Measurements from ENCODE around the gene IQCE. TPM values are rescaled to one million over a fixed set of nuclear protein-coding genes. Genes with fewer than 3 reads are reported as not detected.

IQCE gene
- total RNA-seq, 4 donors from 2014 or later = 9.7 to 23.5 (median 15.6) TPM

DNA sequence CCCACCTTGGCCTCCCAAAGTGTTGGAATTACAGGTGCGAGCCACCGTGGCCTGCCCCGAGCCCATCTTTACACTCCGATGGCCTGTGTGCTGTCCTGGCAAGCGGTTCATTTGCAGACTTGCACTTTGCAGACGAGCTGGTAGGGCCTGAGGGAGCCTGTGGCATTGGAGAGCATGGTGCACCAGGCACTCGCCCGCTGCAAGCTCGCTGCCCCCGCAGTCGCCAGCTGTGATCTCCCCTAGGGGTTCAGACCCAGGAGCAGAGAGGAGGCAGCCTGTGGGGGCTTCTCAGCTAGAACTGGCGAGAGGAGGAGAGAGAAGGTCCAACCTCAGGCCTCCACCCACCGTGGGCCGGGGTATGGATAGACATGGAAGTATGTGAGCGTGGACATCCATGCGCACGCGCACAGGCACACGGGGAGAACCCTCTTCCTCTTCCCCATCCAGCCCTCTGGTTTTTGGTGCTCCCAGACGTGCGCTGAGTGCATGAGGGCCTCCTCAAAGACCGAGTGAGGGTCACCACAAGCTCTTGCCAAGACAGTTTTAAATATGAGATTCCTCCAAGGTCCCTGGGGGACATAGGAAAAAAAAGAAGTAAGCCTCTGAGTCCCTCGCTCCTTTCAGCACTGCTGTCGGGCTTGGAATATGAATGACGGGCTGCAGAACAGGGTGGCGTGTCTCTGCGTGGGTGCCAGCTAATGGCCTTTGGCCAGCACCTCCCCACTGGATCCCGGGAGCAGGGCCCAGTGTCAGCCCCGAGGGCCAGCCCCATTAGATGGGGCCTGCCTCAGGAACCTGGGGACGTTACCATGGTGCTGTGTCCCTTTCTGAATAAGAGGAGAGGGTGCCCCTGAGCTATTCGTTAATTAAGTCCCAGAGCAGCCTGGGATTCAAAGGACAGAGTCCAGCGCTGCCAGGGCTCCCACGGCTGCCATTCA lies 57.9 kb downstream of the IQCE start:
- 61 to 90% methylated on average over 12 to 16 of the region's 33 CpGs for WGBS, 2 donors (ENCODE audit: low coverage in 1 of 2)
- no peaks in the 10 kb centered on the region for H3K36me3 ChIP-seq
- no peak overlapping the region for H3K4me3 ChIP-seq
- H3K27me3 ChIP-seq = no peaks in the 10 kb centered on the region
- peaks cover 4 to 70% (median 12%) of the 10 kb centered on the region in 3 donors for H3K4me1 ChIP-seq
- H3K9me3 ChIP-seq = no peaks in the 10 kb centered on the region
- ATAC-seq = no peak
- H3K27ac ChIP-seq = no peak overlapping the region
- TF ChIP-seq POLR2AphosphoS5 (IDR thresholded peaks at IDR 0.05) (no peak), POLR2A (IDR thresholded peaks at IDR 0.05) (no peak), EP300 (IDR thresholded peaks at IDR 0.05) (no peak)
- TF ChIP-seq, protein P1, sequence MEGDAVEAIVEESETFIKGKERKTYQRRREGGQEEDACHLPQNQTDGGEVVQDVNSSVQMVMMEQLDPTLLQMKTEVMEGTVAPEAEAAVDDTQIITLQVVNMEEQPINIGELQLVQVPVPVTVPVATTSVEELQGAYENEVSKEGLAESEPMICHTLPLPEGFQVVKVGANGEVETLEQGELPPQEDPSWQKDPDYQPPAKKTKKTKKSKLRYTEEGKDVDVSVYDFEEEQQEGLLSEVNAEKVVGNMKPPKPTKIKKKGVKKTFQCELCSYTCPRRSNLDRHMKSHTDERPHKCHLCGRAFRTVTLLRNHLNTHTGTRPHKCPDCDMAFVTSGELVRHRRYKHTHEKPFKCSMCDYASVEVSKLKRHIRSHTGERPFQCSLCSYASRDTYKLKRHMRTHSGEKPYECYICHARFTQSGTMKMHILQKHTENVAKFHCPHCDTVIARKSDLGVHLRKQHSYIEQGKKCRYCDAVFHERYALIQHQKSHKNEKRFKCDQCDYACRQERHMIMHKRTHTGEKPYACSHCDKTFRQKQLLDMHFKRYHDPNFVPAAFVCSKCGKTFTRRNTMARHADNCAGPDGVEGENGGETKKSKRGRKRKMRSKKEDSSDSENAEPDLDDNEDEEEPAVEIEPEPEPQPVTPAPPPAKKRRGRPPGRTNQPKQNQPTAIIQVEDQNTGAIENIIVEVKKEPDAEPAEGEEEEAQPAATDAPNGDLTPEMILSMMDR (IDR thresholded peaks at IDR 0.05) = no peak

DNA sequence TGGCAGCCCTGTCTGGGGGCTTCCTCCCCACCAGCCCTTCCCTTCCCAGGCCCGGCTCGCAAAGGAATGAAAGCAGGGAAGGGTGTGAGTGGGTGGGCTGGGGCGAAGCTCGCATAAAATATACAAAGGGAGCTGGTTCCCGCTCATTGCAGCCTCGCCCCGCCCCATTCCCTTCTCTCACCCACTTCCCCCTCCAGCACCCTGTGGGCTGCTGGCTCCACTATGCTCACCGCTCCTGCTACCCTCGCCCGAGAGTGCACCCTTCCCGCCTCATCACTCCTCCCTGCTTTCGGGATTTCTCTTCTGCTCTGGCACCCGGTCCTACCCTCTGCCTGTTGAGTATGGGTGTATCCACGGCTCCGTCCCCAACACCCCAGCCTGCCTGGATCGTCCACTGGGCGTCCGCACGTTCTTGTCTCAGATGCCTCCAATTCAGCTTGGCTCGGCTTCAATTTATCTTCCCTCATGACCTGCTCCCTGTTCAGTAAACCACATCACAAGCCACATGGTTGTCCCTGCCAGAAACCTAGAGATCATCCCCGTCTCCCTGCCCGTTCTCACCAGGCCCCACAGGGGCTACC lies 58.6 kb downstream of the IQCE start:
- H3K9me3 ChIP-seq = no peaks in the 10 kb centered on the region
- H3K27me3 ChIP-seq = no peaks in the 10 kb centered on the region
- no peak for ATAC-seq
- H3K4me1 ChIP-seq = peaks cover 4 to 77% (median 16%) of the 10 kb centered on the region in 3 donors
- no peak overlapping the region for H3K4me3 ChIP-seq
- TF ChIP-seq, protein P1 (IDR thresholded peaks at IDR 0.05) = no peak
- TF ChIP-seq POLR2A (IDR thresholded peaks at IDR 0.05) = no peak
- no peak for TF ChIP-seq POLR2AphosphoS5 (IDR thresholded peaks at IDR 0.05)
- no peak for TF ChIP-seq EP300 (IDR thresholded peaks at IDR 0.05)
- H3K36me3 ChIP-seq = no peaks in the 10 kb centered on the region
- 49% methylated on average over 18 of the region's 22 CpGs; no CpG with 5 or more reads in 1 of the 2 donors for WGBS, 2 donors (ENCODE audit: low coverage in 1 of 2)
- H3K27ac ChIP-seq = no peak overlapping the region

DNA sequence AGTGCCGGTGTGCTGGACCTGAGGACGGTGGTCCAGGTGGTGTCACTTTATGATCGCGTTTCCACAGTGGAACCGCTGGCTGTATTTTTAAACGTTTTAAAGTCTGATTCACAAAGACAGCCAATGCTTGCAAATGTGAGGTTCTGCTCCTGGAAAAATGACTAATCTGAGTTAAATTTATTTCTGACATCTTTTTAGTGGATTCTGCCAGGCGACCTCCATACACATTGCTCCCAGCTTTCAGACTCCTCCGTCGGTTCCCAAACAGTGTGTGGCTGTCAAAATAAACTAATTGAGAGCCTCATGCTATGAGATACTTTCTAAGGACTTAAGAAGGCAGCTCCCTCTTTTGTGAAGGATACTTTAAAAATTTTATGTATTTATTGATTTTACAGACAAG lies 60.3 kb downstream of the IQCE start:
- H3K4me1 ChIP-seq = peaks cover 0 to 76% (median 10%) of the 10 kb centered on the region in 3 donors
- TF ChIP-seq EP300 (IDR thresholded peaks at IDR 0.05) = no peak
- no peak for TF ChIP-seq POLR2AphosphoS5 (IDR thresholded peaks at IDR 0.05)
- TF ChIP-seq POLR2A (IDR thresholded peaks at IDR 0.05) = no peak
- TF ChIP-seq, protein P1 (IDR thresholded peaks at IDR 0.05) = no peak
- no peaks in the 10 kb centered on the region for H3K36me3 ChIP-seq
- WGBS, 2 donors (ENCODE audit: low coverage in 1 of 2) = 28 to 34% methylated on average over 7 to 9 of the region's 9 CpGs
- no peaks in the 10 kb centered on the region for H3K27me3 ChIP-seq
- no peak overlapping the region for H3K4me3 ChIP-seq
- ATAC-seq = no peak
- H3K9me3 ChIP-seq = no peaks in the 10 kb centered on the region
- H3K27ac ChIP-seq = no peak overlapping the region

DNA sequence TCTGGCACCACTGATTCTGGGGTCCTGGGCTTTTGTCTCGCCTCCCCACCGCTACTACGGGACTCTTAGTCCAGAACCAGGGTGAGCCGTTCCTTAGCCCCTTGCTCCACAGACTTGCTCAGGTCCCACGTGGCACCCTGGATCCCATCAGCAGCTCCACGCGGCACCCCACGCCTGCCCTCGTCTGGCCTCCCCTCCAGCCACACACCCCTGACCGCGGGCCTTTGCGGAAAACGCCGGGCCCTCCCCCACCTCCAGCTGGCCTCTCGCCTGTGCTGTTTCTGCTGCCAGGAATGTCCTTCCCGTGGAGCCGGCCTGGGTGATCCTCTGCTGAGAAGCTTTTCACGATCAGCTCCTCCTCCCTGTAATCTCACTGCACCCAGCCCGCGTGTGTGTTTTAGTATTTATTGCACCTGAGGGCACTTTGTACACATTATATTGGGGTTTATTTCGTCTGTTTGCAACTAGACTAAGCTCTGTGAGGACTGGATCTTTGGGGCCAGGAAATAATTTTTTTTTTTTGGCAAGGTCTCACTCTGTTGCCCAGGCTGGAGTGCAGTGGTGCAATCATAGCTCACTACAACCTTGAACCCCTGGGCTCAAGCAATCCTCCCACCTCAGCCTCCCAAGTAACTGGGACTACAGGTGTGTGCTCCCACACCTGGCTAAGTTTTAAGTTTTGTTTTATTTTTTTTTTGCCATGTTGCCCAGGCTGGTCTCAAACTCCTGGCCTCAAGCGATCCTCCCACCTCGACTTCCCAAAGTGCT lies 62.5 kb downstream of the IQCE start:
- Histone ChIP-seq H3K9me3 (no peaks in the 10 kb centered on the region), H3K4me3 (no peak overlapping the region), H3K36me3 (no peaks in the 10 kb centered on the region), H3K4me1 (peaks cover 0 to 67% (median 10%) of the 10 kb centered on the region in 3 donors), H3K27me3 (no peaks in the 10 kb centered on the region), H3K27ac (peak overlapping the region in 1 of 4 donors; percentile 9)
- TF ChIP-seq, protein P1 (IDR thresholded peaks at IDR 0.05) = no peak
- TF ChIP-seq POLR2A (IDR thresholded peaks at IDR 0.05) = no peak
- TF ChIP-seq POLR2AphosphoS5 (IDR thresholded peaks at IDR 0.05) = peak; percentile 62
- TF ChIP-seq EP300 (IDR thresholded peaks at IDR 0.05) = no peak
- peak; percentile 64 for ATAC-seq
- WGBS, 2 donors (ENCODE audit: low coverage in 1 of 2) = 33 to 35% methylated on average over 3 to 16 of the region's 23 CpGs

Measured in gastroesophageal sphincter (tissue), 4 donors.